ENCODE data around the gene PKN3. TPM values are rescaled to one million over a fixed set of nuclear protein-coding genes. Genes with fewer than 3 reads are reported as not detected.

PKN3 gene
- total RNA-seq, 1 donor from 2014 or later: 11.7 TPM

DNA sequence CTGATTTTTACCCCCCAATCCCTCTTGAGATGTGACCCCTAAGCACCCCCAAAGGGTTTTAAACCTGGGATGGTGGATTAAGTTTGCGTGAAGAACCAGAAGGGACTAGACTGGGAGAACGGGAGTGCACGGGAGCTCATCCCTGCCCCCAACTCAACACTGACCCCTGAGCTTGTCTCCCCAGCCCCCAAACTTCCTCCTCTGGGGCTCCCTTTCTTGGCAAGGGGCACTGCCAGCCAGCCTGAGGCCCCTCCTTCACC, 18.3 kb upstream of the PKN3 start:
- Mint-ChIP-seq H3K27me3 (no peaks in the 10 kb centered on the region), H3K27ac (peak overlapping the region; percentile 100), H3K36me3 (peaks cover 11% of the 10 kb centered on the region), H3K4me3 (peak overlapping the region; percentile 97), H3K4me1 (ENCODE audit: unreplicated experiment) (peaks cover 38% of the 10 kb centered on the region), H3K9me3 (no peaks in the 10 kb centered on the region)
- no peak for DNase-seq (ENCODE audit: extremely low spot score, unreplicated experiment)
- TF ChIP-seq, protein P1, sequence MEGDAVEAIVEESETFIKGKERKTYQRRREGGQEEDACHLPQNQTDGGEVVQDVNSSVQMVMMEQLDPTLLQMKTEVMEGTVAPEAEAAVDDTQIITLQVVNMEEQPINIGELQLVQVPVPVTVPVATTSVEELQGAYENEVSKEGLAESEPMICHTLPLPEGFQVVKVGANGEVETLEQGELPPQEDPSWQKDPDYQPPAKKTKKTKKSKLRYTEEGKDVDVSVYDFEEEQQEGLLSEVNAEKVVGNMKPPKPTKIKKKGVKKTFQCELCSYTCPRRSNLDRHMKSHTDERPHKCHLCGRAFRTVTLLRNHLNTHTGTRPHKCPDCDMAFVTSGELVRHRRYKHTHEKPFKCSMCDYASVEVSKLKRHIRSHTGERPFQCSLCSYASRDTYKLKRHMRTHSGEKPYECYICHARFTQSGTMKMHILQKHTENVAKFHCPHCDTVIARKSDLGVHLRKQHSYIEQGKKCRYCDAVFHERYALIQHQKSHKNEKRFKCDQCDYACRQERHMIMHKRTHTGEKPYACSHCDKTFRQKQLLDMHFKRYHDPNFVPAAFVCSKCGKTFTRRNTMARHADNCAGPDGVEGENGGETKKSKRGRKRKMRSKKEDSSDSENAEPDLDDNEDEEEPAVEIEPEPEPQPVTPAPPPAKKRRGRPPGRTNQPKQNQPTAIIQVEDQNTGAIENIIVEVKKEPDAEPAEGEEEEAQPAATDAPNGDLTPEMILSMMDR (conservative IDR thresholded peaks at IDR 0.05): no peak

DNA sequence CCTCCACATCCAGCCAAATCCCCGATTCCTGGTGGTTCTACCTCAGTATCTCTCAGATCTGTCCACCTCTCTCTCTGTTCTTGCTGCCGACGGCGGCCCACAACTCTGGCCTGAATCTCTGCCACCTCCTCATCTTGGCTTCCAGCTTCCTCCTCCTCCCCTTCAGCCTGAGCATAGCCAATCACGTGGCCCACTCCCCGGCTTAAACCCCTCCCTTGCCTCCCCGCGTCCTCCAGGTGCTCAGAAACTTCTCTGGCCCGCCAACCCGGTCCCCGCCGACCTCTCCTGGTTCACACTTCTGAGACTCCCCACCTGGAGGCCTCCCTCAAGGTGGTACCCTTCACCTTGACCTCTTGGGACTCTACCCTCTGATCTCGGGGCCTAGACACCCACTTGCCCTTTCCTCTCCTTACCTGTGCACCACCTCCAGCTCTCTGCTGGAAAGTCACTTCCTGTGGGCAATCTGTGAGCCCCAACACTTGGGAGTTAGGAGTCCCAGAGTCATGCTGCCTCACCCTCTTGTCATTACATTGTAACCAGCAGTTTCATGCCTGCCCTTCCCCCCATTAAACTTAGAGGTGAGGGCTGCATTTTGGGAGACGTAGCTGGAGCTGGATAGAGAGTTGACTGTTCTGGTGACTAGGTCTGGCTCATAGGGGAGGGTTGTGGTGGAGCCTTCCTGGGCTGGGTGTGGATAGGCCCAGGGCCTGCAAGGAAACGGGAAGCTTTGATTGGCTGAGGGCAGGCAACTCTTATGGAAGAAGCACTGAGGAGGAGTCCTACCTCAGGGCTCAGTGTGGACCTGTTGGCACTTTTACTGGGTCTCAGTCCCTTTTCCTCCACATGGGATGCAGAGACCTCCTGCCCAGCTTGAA, 17.7 kb upstream of the PKN3 start:
- DNase-seq (ENCODE audit: extremely low spot score, unreplicated experiment): no peak
- Mint-ChIP-seq H3K36me3 (peaks cover 11% of the 10 kb centered on the region), H3K4me3 (peak overlapping the region; percentile 97), H3K9me3 (no peaks in the 10 kb centered on the region), H3K27me3 (no peaks in the 10 kb centered on the region), H3K4me1 (ENCODE audit: unreplicated experiment) (peaks cover 38% of the 10 kb centered on the region), H3K27ac (peak overlapping the region; percentile 100)
- TF ChIP-seq, protein P1 (conservative IDR thresholded peaks at IDR 0.05): no peak

DNA sequence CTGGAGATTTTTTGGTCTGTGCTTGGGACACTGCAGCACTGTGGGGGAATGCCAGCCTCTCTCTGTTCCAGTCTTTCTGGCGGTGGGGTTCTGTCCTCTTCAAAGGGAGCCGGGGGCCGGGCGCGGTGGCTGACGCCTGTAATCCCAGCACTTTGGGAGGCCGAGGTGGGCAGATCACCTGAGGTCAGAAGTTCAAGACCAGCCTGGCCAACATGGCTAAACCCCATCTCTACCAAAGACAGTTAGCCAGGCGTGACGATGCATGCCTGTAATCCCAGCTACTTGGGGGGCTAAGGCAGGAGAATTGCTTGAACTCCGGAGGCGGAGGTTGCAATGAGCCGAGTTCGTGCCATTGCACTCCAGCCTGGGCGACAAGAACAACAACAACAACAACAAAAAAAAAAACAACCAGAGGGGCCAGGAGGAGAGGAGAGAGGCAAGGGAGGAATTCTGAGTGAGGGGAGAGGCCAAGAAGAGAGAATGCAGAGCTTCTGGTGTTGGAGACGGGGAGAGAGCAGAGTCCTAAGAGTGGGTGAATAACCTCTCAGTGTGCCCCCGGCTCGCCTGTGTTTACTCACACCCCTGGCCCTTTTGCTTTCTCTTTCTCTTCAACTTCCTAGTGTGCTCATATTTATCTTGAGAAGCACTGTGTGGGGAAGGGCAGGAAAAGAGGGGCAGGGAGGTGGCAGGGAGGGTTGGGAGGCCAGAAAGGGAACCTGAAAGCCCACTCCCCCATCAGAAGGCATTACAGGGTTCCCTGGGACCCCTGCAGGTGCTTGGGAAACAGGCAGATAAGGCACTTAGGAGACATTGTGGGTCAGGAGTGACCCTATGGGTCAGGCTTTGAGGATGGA, 16.4 kb upstream of the PKN3 start:
- Mint-ChIP-seq H3K27ac (peak overlapping the region; percentile 100), H3K4me1 (ENCODE audit: unreplicated experiment) (peaks cover 38% of the 10 kb centered on the region), H3K4me3 (peak overlapping the region; percentile 97), H3K36me3 (peaks cover 17% of the 10 kb centered on the region), H3K9me3 (no peaks in the 10 kb centered on the region), H3K27me3 (peaks cover 4% of the 10 kb centered on the region)
- TF ChIP-seq, protein P1 (conservative IDR thresholded peaks at IDR 0.05): no peak
- DNase-seq (ENCODE audit: extremely low spot score, unreplicated experiment): no peak

DNA sequence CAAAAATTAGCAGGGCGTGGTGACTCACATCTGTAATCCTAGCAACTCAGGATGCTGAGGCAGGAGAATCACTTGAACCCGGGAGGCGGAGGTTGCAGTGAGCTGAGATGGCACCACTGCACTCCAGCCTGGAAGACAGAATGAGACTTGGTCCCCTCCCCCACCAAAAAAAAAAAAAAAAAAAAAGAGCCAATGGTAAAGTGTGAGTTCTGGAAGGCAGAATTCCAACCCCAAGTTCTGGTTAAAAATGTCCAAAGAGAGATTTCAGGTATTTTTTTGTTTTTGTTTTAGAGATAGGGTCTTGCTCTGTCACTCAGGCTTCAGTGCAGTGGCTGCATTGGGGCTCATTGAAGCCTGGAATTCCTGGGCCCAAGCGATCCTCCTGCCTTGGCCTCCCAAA, 14.8 kb upstream of the PKN3 start:
- H3K27ac Mint-ChIP-seq: peak overlapping the region; percentile 96
- H3K4me1 Mint-ChIP-seq (ENCODE audit: unreplicated experiment): peaks cover 47% of the 10 kb centered on the region

DNA sequence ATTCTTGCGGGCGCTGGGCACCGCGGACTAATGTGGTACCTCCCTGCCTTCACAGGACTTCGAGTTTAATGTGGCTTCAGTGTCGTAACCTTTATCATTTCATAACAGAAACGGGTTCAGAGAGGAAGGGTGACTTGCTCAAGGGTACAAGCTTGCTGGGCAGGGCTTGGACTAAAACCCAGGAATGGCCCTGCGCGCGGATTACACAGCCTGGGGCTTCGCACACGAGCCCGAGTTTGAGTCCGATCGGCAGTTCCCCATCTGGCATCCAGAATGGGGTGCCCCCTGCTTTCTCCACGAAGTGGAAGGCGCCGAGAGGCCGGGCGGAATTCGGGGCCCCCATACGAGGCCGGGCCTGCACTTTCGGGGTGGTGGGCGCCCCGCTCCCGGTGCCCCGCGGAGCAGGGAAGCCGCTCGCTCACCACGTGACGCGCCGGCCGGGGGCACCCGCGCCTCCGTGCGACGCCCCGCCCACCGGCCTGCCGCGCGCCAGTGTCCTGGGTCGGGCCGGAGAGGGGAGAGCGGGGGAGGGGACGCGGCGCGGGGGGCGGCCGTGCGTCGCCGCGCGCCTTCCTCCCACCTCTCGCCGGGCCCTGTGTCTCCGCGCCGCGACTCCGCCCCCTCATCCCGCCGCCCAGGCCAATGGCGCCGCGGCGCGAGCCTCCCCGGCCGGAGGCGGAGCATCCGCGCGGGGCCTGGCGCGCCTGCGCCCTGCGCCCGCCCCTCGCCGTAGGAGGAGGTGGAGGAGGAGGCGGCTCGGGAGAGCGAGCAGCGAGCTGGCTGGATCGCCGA, 13.6 kb upstream of the PKN3 start, which contains the start of gene SET:
SET (plus strand) TSS at position 722 of the 792 bp plus-strand sequence. CDS start 361 bp downstream, outside the sequence.
- Mint-ChIP-seq H3K27me3 (peaks cover 4% of the 10 kb centered on the region), H3K36me3 (peaks cover 32% of the 10 kb centered on the region), H3K4me3 (peak within 1 kb of the TSS; percentile 95), H3K27ac (peak within 1 kb of the TSS; percentile 96), H3K9me3 (no peaks in the 10 kb centered on the region), H3K4me1 (ENCODE audit: unreplicated experiment) (peaks cover 41% of the 10 kb centered on the region)
- TF ChIP-seq, protein P1 (conservative IDR thresholded peaks at IDR 0.05): no peak
- peak; percentile 97 for DNase-seq (ENCODE audit: extremely low spot score, unreplicated experiment)

More for the DNA sequence above, 14.8 kb upstream of the PKN3 start:
- no peak for DNase-seq (ENCODE audit: extremely low spot score, unreplicated experiment)
- H3K27me3 Mint-ChIP-seq: peaks cover 4% of the 10 kb centered on the region
- TF ChIP-seq, protein P1 (conservative IDR thresholded peaks at IDR 0.05): no peak
- peaks cover 28% of the 10 kb centered on the region for H3K36me3 Mint-ChIP-seq
- H3K9me3 Mint-ChIP-seq: no peaks in the 10 kb centered on the region
- H3K4me3 Mint-ChIP-seq: peak overlapping the region; percentile 95

Data from type B pancreatic cell (in vitro differentiated cells).